H1 (cell line): ENCODE measurements around the gene CDK5RAP2. TPM values are rescaled to one million over a fixed set of nuclear protein-coding genes. Genes with fewer than 3 reads are reported as not detected.

ENCODE experiments used
- CTCF ChIA-PET: fragments of 300-600 bp; sonication (Branson Sonifier 250); formaldehyde crosslinking; loops from one replicate; lab custom pipeline; 2021; ENCODE audit not compliant: partially characterized antibody; lab: Charles Lee
- POLR2A ChIA-PET: fragments of 300-600 bp; sonication (Branson Sonifier 250); formaldehyde crosslinking; loops from one replicate; lab custom pipeline; 2021; ENCODE audit warnings: inconsistent platforms; ENCODE audit not compliant: partially characterized antibody; lab: Charles Lee
- DNase-seq, 2 experiments: peaks; one replicate each; pipeline versions ENCODE4 v3.0.0 to v3.0.0-alpha.2; 2010 to 2022; ENCODE audit warnings: low spot score in 2 of 2, low read depth in 1 of 2, mixed read lengths in 1 of 2
- FAIRE-seq: peaks from 2 replicates; lab custom pipeline; 2011; peaks lifted over from hg19 to GRCh38; lab: Jason Lieb, UNC
- H2AFZ ChIP-seq: 2 replicates; pipeline ENCODE4 v1.8.1; 2012; ENCODE audit warnings: low read length, inconsistent platforms
- H2AK5ac ChIP-seq: 2 replicates; pipeline ENCODE4 v1.6.1; 2013; ENCODE audit warnings: low read depth, low read length
- H2BK120ac ChIP-seq: replicated peaks from 2 replicates; pipeline ENCODE3; 2013; ENCODE audit warnings: low read depth, low read length, inconsistent platforms
- H2BK12ac ChIP-seq: 2 replicates; pipeline ENCODE4 v1.6.1; 2013; ENCODE audit warnings: low read depth, low read length
- H2BK15ac ChIP-seq: 2 replicates; pipeline ENCODE4 v1.6.1; 2013; ENCODE audit warnings: low read length
- H2BK20ac ChIP-seq: 2 replicates; pipeline ENCODE4 v1.6.1; 2013; ENCODE audit warnings: low read length
- H2BK5ac ChIP-seq: 2 replicates; pipeline ENCODE4 v1.6.1; 2013; ENCODE audit warnings: low read depth, low read length
- H3K14ac ChIP-seq: 2 replicates; pipeline ENCODE4 v1.6.1; 2013; ENCODE audit warnings: inconsistent platforms; ENCODE audit not compliant: insufficient read length
- H3K18ac ChIP-seq: 2 replicates; pipeline ENCODE4 v1.6.1; 2013; ENCODE audit warnings: low read length; ENCODE audit errors: extremely low read depth
- H3K23ac ChIP-seq: 2 replicates; pipeline ENCODE4 v1.6.1; 2013; ENCODE audit warnings: inconsistent platforms; ENCODE audit not compliant: insufficient read length
- H3K23me2 ChIP-seq: 2 replicates; pipeline ENCODE4 v1.6.1; 2013; ENCODE audit warnings: low read depth, low read length
- H3K27ac ChIP-seq: 2 replicates; pipeline ENCODE4 v1.6.1; 2011; ENCODE audit warnings: low read depth, low read length, inconsistent platforms
- H3K27me3 ChIP-seq, 4 experiments: replicated peaks in 1 of 4; 1 replicate in 1 of 4; 2 replicates in 3 of 4; pipeline versions ENCODE4 v1.6.1 to v1.8.1; 2011 to 2013; ENCODE audit warnings: low read length in 3 of 4, mild to moderate bottlenecking in 3 of 4, inconsistent platforms in 2 of 4, mixed read lengths in 2 of 4, moderate library complexity in 1 of 4; ENCODE audit not compliant: control insufficient read depth in 3 of 4, insufficient read depth in 3 of 4; ENCODE audit errors: extremely low read depth in 1 of 4
- H3K36me3 ChIP-seq, 4 experiments: 2 replicates each; pipeline versions ENCODE4 v1.6.1 to v1.8.1; 2011 to 2013; ENCODE audit warnings: mild to moderate bottlenecking in 4 of 4, low read length in 3 of 4, moderate library complexity in 2 of 4, control low read depth in 1 of 4, inconsistent platforms in 1 of 4; ENCODE audit not compliant: insufficient read depth in 4 of 4, control insufficient read depth in 2 of 4
- H3K4ac ChIP-seq: replicated peaks from 2 replicates; pipeline ENCODE3; 2013; ENCODE audit warnings: low read length, low read depth, mixed read lengths, inconsistent platforms; ENCODE audit not compliant: insufficient read length
- H3K4me1 ChIP-seq, 4 experiments: replicated peaks in 1 of 4; 1 replicate in 1 of 4; 2 replicates in 3 of 4; pipeline versions ENCODE4 v1.6.1 to v1.8.1; 2011 to 2013; ENCODE audit warnings: low read length in 3 of 4, inconsistent platforms in 2 of 4, mixed read lengths in 1 of 4; ENCODE audit not compliant: insufficient read depth in 4 of 4, control insufficient read depth in 3 of 4
- H3K4me2 ChIP-seq, 2 experiments: 2 replicates each; pipeline versions ENCODE4 v1.6.1 to v1.8.1; 2011 to 2013; ENCODE audit warnings: low read depth in 2 of 2, low read length in 2 of 2, control low read depth in 1 of 2, inconsistent platforms in 1 of 2, mild to moderate bottlenecking in 1 of 2; ENCODE audit not compliant: insufficient read depth in 1 of 2
- H3K4me3 ChIP-seq, 4 experiments: fragments of 200-600, 300-600 bp in 1 of 4; sonication (generic), shearing (Covaris generic), sonication (Bioruptor Twin) in 1 of 4; 2 replicates each; pipeline versions ENCODE4 v1.5.1 to v1.8.1; 2011 to 2016; ENCODE audit warnings: low read length in 4 of 4, low read depth in 3 of 4, control low read depth in 2 of 4, inconsistent platforms in 2 of 4, mild to moderate bottlenecking in 2 of 4, mixed read lengths in 1 of 4, moderate library complexity in 1 of 4; ENCODE audit not compliant: insufficient read depth in 2 of 4; ENCODE audit errors: extremely low read depth in 1 of 4
- H3K56ac ChIP-seq: replicated peaks from 2 replicates; pipeline ENCODE3; 2013; ENCODE audit warnings: low read depth, mild to moderate bottlenecking, mixed read lengths, low read length, inconsistent platforms; ENCODE audit not compliant: insufficient read length
- H3K79me1 ChIP-seq: 2 replicates; pipeline ENCODE4 v1.6.1; 2013; ENCODE audit warnings: low read depth, low read length, control low read depth
- H3K79me2 ChIP-seq, 2 experiments: 2 replicates each; pipeline versions ENCODE4 v1.6.1 to v1.8.1; 2012 to 2013; ENCODE audit warnings: low read length in 2 of 2, mild to moderate bottlenecking in 2 of 2, inconsistent platforms in 1 of 2; ENCODE audit not compliant: insufficient read depth in 2 of 2, control insufficient read depth in 1 of 2
- H3K9ac ChIP-seq, 4 experiments: replicated peaks in 1 of 4; 1 replicate in 1 of 4; 2 replicates in 3 of 4; pipeline versions ENCODE4 v1.6.1 to v1.8.1; 2011 to 2013; ENCODE audit warnings: low read depth in 3 of 4, low read length in 3 of 4, control low read depth in 2 of 4, mild to moderate bottlenecking in 2 of 4, moderate library complexity in 2 of 4, inconsistent platforms in 1 of 4; ENCODE audit errors: extremely low read depth in 1 of 4
- H3K9me3 ChIP-seq, 2 experiments: 2 replicates each; pipeline versions ENCODE4 v1.6.1 to v1.8.1; 2012 to 2013; ENCODE audit warnings: mild to moderate bottlenecking in 2 of 2, moderate library complexity in 2 of 2, control low read depth in 1 of 2, inconsistent platforms in 1 of 2, low read depth in 1 of 2, low read length in 1 of 2, mixed read lengths in 1 of 2; ENCODE audit not compliant: insufficient read depth in 2 of 2
- H4K20me1 ChIP-seq, 2 experiments: replicated peaks in 1 of 2; 2 replicates each; pipeline versions ENCODE3 to v1.8.1; 2011 to 2013; ENCODE audit warnings: inconsistent platforms in 2 of 2, low read length in 2 of 2, mild to moderate bottlenecking in 1 of 2; ENCODE audit not compliant: insufficient read depth in 2 of 2, control insufficient read depth in 1 of 2
- H4K5ac ChIP-seq: 2 replicates; pipeline ENCODE4 v1.6.1; 2013; ENCODE audit warnings: low read length, low read depth, mixed read lengths, inconsistent platforms; ENCODE audit not compliant: insufficient read length
- H4K8ac ChIP-seq: 2 replicates; pipeline ENCODE4 v1.8.0; 2013; ENCODE audit warnings: mild to moderate bottlenecking, moderate library complexity, low read length, inconsistent platforms; ENCODE audit not compliant: insufficient read depth; ENCODE audit errors: extremely low read depth
- H4K91ac ChIP-seq: replicated peaks from 2 replicates; pipeline ENCODE3; 2013; ENCODE audit warnings: low read length, mixed read lengths, inconsistent platforms; ENCODE audit not compliant: insufficient read length
- CTBP2 ChIP-seq: IDR thresholded peaks from 2 replicates; pipeline ENCODE4 v1.7.0; 2011; ENCODE audit warnings: borderline replicate concordance, mild to moderate bottlenecking, moderate library complexity, mixed read lengths, low read length; ENCODE audit not compliant: insufficient read depth, insufficient read length
- WGBS, 2 experiments: shearing (Covaris generic) in 1 of 2; methylation state at CpG; one replicate each; pipeline versions ENCODE4 v1.1.6 to v1.1.7; 2013 to 2015; ENCODE audit warnings: low lambda C conversion rate in 2 of 2, mixed read lengths in 2 of 2, inconsistent platforms in 1 of 2, low coverage in 1 of 2, missing lambda C conversion rate in 1 of 2; ENCODE audit not compliant: insufficient replicate concordance in 2 of 2, insufficient coverage in 1 of 2, insufficient read length in 1 of 2; ENCODE audit errors: extremely low coverage in 1 of 2, missing lambda C conversion rate in 1 of 2; 5-methylcytosine and 5-hydroxymethylcytosine counted together
- polyA plus RNA-seq, 7 experiments: library from polyadenylated mRNA; depleted of rRNA in 3 of 7; stranded (reverse) in 5 of 7; unstranded in 2 of 7; fragments of >200 nt in 5 of 7; fragments of 200-250 nt in 2 of 7; gene quantifications; 1 replicate in 5 of 7; 2 replicates in 1 of 7; 4 replicates in 1 of 7; pipeline versions ENCODE4 v1.2.1 to v1.2.3, GENCODE V29; 2011 to 2013; ENCODE audit warnings: missing spikeins in 2 of 7, mixed read lengths in 2 of 7
- total RNA-seq: library from RNA; stranded (reverse); fragmentation: NEBNext Ultra II Directional; extraction: Animal tissue kit (Norgen Biotek cat#: 25700); gene quantifications from 2 replicates; pipeline ENCODE4 v1.2.1, GENCODE V29; 2021
- TF ChIP-seq, protein P1 (sequence below): IDR thresholded peaks from 2 replicates; pipeline ENCODE4 v1.6.1; 2012; ENCODE audit warnings: inconsistent platforms

The CDK5RAP2 gene
- total and polyA plus RNA-seq, 2 of the 8 experiments (the other 6 are each of a cell fraction or from before 2014, with no cell fraction given): 19.8 to 49.4 TPM

DNA sequence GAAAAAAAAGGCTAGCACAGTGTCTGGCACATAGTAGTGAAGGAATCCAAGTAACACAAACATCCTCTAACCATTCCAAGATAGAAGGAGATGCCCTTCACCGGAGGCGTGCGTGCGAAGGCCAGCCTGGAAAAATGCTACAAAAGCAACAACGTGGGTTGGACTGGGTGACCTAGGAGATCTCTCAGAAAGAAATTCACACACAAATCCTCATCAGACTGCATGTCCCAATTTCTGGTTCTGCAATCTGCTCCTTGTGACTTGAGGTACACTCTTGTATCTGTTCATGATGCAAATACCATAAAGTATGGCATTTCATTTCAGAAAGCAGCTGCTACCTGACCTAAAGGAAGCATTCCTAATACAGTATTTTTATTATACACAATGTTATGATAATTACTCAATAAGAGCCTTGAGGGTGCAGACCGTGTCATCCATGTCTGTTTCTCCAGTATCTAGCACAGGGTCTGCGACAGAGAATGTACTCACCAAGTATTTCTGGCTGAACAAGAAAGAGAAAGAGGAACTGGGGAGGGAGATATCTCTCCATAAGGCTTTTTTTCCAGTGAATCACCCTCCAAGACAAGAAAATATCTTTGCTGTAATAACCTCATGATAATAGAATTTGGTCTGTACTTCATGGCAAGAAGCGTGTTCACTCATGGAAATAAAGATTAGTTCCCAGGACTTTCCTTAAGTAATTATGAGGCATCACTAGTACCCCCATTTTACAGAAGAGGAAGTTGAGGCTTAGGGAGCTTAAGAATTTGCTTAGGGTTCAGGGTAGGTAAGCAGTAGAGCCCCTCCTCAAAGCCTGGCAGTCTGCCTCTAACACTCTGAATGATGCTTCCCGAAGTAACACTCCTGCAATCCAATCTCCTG is 138.3 kb downstream of the CDK5RAP2 start:
- Histone ChIP-seq H4K91ac (no peak overlapping the region), H4K8ac (no peak overlapping the region), H3K27me3 (no peaks in the 10 kb centered on the region), H2AK5ac (no peak overlapping the region), H3K79me2 (no peaks in the 10 kb centered on the region), H2BK20ac (no peak overlapping the region), H3K23me2 (peaks cover 2% of the 10 kb centered on the region; the same call in 1 of the 2 replicates), H4K20me1 (peaks cover 0 to 7% of the 10 kb centered on the region in 2 experiments), H3K4me2 (no peak overlapping the region), H3K4ac (no peak overlapping the region), H3K56ac (no peak overlapping the region), H4K5ac (no peak overlapping the region), H3K23ac (no peak overlapping the region), H3K36me3 (peaks cover 4 to 53% (median 25%) of the 10 kb centered on the region in 4 experiments), H2AFZ (no peak overlapping the region), H2BK15ac (no peak overlapping the region), H3K4me1 (no peaks in the 10 kb centered on the region), H2BK12ac (no peak overlapping the region), H3K9me3 (no peaks in the 10 kb centered on the region), H3K27ac (no peak overlapping the region), H3K4me3 (no peak overlapping the region), H2BK120ac (no peak overlapping the region), H3K9ac (no peak overlapping the region), H2BK5ac (no peak overlapping the region), H3K14ac (no peak overlapping the region), H3K79me1 (no peaks in the 10 kb centered on the region), H3K18ac (no peak overlapping the region)
- ChIA-PET POLR2A (no interaction called here), CTCF (interaction anchor here (0.8 to 4.0 kb wide), 10 partner anchors 11 to 90 kb away, joined by 3 to 26 read pairs (median 3); no protein-coding TSS in a partner anchor)
- DNase-seq: no peak
- WGBS, 2 experiments: 93% methylated on average over 9 of the region's 9 CpGs; no CpG with 5 or more reads in 1 of the 2 experiments
- FAIRE-seq: no peak
- TF ChIP-seq, protein P1, sequence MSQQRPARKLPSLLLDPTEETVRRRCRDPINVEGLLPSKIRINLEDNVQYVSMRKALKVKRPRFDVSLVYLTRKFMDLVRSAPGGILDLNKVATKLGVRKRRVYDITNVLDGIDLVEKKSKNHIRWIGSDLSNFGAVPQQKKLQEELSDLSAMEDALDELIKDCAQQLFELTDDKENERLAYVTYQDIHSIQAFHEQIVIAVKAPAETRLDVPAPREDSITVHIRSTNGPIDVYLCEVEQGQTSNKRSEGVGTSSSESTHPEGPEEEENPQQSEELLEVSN: no peak
- TF ChIP-seq CTBP2: no peak
